Measurements from ENCODE around the gene PLEKHF1.

Gene PLEKHF1

DNA sequence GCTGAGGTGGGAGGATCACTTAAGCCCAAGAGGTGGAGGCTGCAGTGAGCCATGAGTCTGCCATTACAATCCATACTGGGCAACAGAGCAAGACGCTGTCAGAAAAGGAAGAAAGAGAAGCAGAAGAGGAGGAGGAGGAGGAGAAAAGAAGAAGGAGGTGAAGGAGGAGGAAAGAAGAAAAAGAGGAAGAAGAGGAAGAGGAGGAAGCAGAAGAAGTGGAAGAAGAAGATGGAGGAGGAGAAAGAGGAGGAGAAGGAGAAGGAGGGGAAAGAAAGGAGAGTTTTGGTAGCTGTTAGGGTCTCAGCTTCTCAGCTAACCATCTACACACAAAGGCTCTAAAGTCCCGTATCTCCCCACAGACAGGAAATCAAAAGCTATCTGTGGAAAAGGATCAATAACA, 23.7 kb upstream of the PLEKHF1 start:
- no peak for DNase-seq
- Histone ChIP-seq H3K36me3 (ENCODE audit: insufficient read depth, low read length) (no peaks in the 10 kb centered on the region), H3K9ac (ENCODE audit: low read depth, low read length) (no peak overlapping the region), H3K4me1 (ENCODE audit: insufficient read depth, low read length) (peaks cover 13% of the 10 kb centered on the region), H3K79me2 (ENCODE audit: insufficient read depth, low read length) (no peaks in the 10 kb centered on the region), H3K27me3 (ENCODE audit: insufficient read depth, low read length, poor library complexity) (no peaks in the 10 kb centered on the region), H3K9me3 (ENCODE audit: insufficient read depth, low read length, severe bottlenecking) (no peaks in the 10 kb centered on the region), H4K20me1 (ENCODE audit: insufficient read depth, low read length) (no peaks in the 10 kb centered on the region), H3K4me2 (ENCODE audit: insufficient read depth, low read length) (no peak overlapping the region), H3K27ac (ENCODE audit: low read length) (no peak overlapping the region), H3K4me3 (ENCODE audit: low read depth in 1 of 2, low read length in 2 of 2) (no peak overlapping the region), H2AFZ (ENCODE audit: low read depth, low read length) (no peak overlapping the region)
- ATAC-seq (ENCODE audit: insufficient read depth, low read depth) = no peak
- TF ChIP-seq EZH2 (IDR thresholded peaks at IDR 0.05; ENCODE audit: borderline replicate concordance, low read depth, low read length, severe bottlenecking) = no peak
- TF ChIP-seq, protein P1, sequence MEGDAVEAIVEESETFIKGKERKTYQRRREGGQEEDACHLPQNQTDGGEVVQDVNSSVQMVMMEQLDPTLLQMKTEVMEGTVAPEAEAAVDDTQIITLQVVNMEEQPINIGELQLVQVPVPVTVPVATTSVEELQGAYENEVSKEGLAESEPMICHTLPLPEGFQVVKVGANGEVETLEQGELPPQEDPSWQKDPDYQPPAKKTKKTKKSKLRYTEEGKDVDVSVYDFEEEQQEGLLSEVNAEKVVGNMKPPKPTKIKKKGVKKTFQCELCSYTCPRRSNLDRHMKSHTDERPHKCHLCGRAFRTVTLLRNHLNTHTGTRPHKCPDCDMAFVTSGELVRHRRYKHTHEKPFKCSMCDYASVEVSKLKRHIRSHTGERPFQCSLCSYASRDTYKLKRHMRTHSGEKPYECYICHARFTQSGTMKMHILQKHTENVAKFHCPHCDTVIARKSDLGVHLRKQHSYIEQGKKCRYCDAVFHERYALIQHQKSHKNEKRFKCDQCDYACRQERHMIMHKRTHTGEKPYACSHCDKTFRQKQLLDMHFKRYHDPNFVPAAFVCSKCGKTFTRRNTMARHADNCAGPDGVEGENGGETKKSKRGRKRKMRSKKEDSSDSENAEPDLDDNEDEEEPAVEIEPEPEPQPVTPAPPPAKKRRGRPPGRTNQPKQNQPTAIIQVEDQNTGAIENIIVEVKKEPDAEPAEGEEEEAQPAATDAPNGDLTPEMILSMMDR (IDR thresholded peaks at IDR 0.05; ENCODE audit: borderline replicate concordance, extremely low read depth, low read length, poor library complexity, severe bottlenecking) = no peak

DNA sequence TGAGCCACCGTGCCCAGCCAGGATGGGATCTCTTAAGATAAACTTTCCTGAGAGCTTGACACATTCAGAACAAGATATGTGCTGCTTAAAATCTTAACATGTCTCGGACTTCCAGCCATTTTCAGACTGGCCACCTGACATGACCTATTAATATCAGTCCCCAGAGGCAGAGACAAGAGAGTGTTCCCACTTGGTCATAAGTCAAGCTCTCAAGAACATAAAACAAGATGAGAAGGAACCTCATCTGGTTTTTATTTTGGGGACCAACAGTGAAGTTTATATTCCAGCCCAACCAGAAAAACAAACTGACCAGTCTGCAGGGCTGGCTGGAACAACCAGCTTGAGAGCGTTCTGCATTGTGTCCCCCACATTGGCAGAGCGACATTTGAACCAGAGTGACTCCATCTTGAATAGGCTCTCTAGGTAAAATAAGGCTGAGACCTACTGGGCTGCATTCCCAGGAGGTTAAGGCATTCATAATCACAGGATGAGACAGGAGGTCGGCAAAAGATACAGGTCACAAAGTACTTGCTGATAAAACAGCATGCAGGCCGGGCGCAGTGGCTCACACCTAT, 21.8 kb upstream of the PLEKHF1 start:
- Histone ChIP-seq H3K4me1 (ENCODE audit: insufficient read depth, low read length) (peaks cover 13% of the 10 kb centered on the region), H3K4me2 (ENCODE audit: insufficient read depth, low read length) (no peak overlapping the region), H3K9me3 (ENCODE audit: insufficient read depth, low read length, severe bottlenecking) (no peaks in the 10 kb centered on the region), H3K4me3 (ENCODE audit: low read depth in 1 of 2, low read length in 2 of 2) (no peak overlapping the region), H3K79me2 (ENCODE audit: insufficient read depth, low read length) (no peaks in the 10 kb centered on the region), H2AFZ (ENCODE audit: low read depth, low read length) (no peak overlapping the region), H4K20me1 (ENCODE audit: insufficient read depth, low read length) (no peaks in the 10 kb centered on the region), H3K36me3 (ENCODE audit: insufficient read depth, low read length) (no peaks in the 10 kb centered on the region), H3K9ac (ENCODE audit: low read depth, low read length) (no peak overlapping the region), H3K27ac (ENCODE audit: low read length) (no peak overlapping the region), H3K27me3 (ENCODE audit: insufficient read depth, low read length, poor library complexity) (no peaks in the 10 kb centered on the region)
- no peak for TF ChIP-seq EZH2 (IDR thresholded peaks at IDR 0.05; ENCODE audit: borderline replicate concordance, low read depth, low read length, severe bottlenecking)
- DNase-seq (no peak), ATAC-seq (ENCODE audit: insufficient read depth, low read depth) (no peak)

DNA sequence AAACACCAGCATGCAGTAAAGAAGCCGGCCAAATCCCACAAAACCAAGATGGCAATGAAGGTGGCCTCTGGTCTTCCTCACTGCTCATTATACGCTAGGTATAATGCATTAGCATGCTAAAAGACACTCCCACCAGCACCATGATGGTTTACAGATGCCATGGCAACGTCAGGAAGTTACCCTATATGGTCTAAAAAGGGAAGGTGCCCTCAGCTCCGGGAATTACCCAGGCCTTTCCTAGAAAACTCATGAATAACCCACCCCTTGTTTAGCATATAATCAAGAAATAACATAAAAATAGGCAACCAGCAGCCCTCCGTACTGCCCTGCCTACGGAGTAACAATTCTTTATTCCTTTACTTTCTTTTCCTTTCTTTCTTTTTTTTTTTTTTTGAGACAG, 21.1 kb upstream of the PLEKHF1 start:
- Histone ChIP-seq H3K36me3 (ENCODE audit: insufficient read depth, low read length) (no peaks in the 10 kb centered on the region), H3K4me1 (ENCODE audit: insufficient read depth, low read length) (peaks cover 13% of the 10 kb centered on the region), H3K9me3 (ENCODE audit: insufficient read depth, low read length, severe bottlenecking) (no peaks in the 10 kb centered on the region), H3K79me2 (ENCODE audit: insufficient read depth, low read length) (no peaks in the 10 kb centered on the region), H3K27ac (ENCODE audit: low read length) (no peak overlapping the region), H3K4me2 (ENCODE audit: insufficient read depth, low read length) (no peak overlapping the region), H2AFZ (ENCODE audit: low read depth, low read length) (no peak overlapping the region), H3K27me3 (ENCODE audit: insufficient read depth, low read length, poor library complexity) (no peaks in the 10 kb centered on the region), H3K4me3 (ENCODE audit: low read depth in 1 of 2, low read length in 2 of 2) (no peak overlapping the region), H3K9ac (ENCODE audit: low read depth, low read length) (no peak overlapping the region), H4K20me1 (ENCODE audit: insufficient read depth, low read length) (no peaks in the 10 kb centered on the region)
- ATAC-seq (ENCODE audit: insufficient read depth, low read depth) (no peak), DNase-seq (no peak)
- TF ChIP-seq EZH2 (IDR thresholded peaks at IDR 0.05; ENCODE audit: borderline replicate concordance, low read depth, low read length, severe bottlenecking) = no peak

DNA sequence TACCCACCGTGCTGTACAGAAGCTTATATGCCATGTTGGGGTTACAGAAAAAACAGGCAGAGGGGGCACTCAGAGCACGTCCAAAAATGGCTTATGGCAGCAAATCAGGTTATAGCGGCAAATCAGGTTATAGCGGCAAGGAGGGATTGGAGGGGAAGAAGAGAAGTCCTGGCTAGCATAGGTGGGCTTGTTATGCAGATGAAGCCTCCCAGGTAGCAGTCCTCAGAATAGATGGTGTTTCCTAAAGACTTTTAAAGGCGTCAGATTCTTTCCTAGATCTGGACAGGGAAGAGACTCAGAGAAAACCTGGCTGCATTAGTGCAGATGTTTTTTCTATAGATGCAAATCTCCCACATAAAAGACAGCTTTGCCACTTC, 19.8 kb upstream of the PLEKHF1 start:
- DNase-seq (no peak), ATAC-seq (ENCODE audit: insufficient read depth, low read depth) (no peak)
- Histone ChIP-seq H4K20me1 (ENCODE audit: insufficient read depth, low read length) (no peaks in the 10 kb centered on the region), H3K9ac (ENCODE audit: low read depth, low read length) (no peak overlapping the region), H3K4me2 (ENCODE audit: insufficient read depth, low read length) (no peak overlapping the region), H3K36me3 (ENCODE audit: insufficient read depth, low read length) (no peaks in the 10 kb centered on the region), H3K9me3 (ENCODE audit: insufficient read depth, low read length, severe bottlenecking) (no peaks in the 10 kb centered on the region), H3K4me3 (ENCODE audit: low read depth in 1 of 2, low read length in 2 of 2) (no peak overlapping the region), H2AFZ (ENCODE audit: low read depth, low read length) (no peak overlapping the region), H3K27me3 (ENCODE audit: insufficient read depth, low read length, poor library complexity) (no peaks in the 10 kb centered on the region), H3K79me2 (ENCODE audit: insufficient read depth, low read length) (no peaks in the 10 kb centered on the region), H3K4me1 (ENCODE audit: insufficient read depth, low read length) (peaks cover 13% of the 10 kb centered on the region), H3K27ac (ENCODE audit: low read length) (no peak overlapping the region)
- TF ChIP-seq EZH2 (IDR thresholded peaks at IDR 0.05; ENCODE audit: borderline replicate concordance, low read depth, low read length, severe bottlenecking) = no peak
- TF ChIP-seq, protein P1 (IDR thresholded peaks at IDR 0.05; ENCODE audit: borderline replicate concordance, extremely low read depth, low read length, poor library complexity, severe bottlenecking) = no peak

Data from DND-41 (cell line).